ENCODE measurements around the gene TMEM237. TPM values are rescaled to one million over a fixed set of nuclear protein-coding genes. Genes with fewer than 3 reads are reported as not detected.

TMEM237 gene
- total RNA-seq, 1 experiment from 2014 or later = 62.0 TPM

- H3K4me1 ChIP-seq (replicated peaks) = peaks cover 1% of the 10 kb centered on the region
- no peaks in the 10 kb centered on the region for H3K9me3 ChIP-seq (replicated peaks)
- H3K36me3 ChIP-seq = no peaks in the 10 kb centered on the region
Measured at GRCh38 chr2:201660293-201660895, 17.1 kb upstream of the TMEM237 start.

GRCh38 chr2:201656740-201657139 lies 13.4 kb upstream of the TMEM237 start:
- no peaks in the 10 kb centered on the region for H3K36me3 ChIP-seq
- peaks cover 30% of the 10 kb centered on the region for H3K4me1 ChIP-seq (replicated peaks)
- H3K9me3 ChIP-seq (replicated peaks) = no peaks in the 10 kb centered on the region
- H3K27me3 ChIP-seq (replicated peaks) = no peaks in the 10 kb centered on the region
- no peak overlapping the region for H3K4me3 ChIP-seq
- H3K27ac ChIP-seq = no peak overlapping the region
- no peak for DNase-seq (ENCODE audit: low read depth in 1 of 2, low spot score in 2 of 2)

More at GRCh38 chr2:201660293-201660895, 17.1 kb upstream of the TMEM237 start:
- no peak for DNase-seq (ENCODE audit: low read depth in 1 of 2, low spot score in 2 of 2)
- H3K27ac ChIP-seq = no peak overlapping the region
- H3K4me3 ChIP-seq = no peak overlapping the region
- no peaks in the 10 kb centered on the region for H3K27me3 ChIP-seq (replicated peaks)

- Histone ChIP-seq H3K27ac (no peak overlapping the region), H3K4me1 (replicated peaks) (peaks cover 30% of the 10 kb centered on the region)
- no peak for DNase-seq (ENCODE audit: low read depth in 1 of 2, low spot score in 2 of 2)
Measured at GRCh38 chr2:201656102-201656501, 12.8 kb upstream of the TMEM237 start.

GRCh38 chr2:201654616-201655384 lies 11.5 kb upstream of the TMEM237 start:
- DNase-seq (ENCODE audit: low read depth in 1 of 2, low spot score in 2 of 2) = peak in 1 of 2 experiments; percentile 41
- H3K4me3 ChIP-seq = no peak overlapping the region
- H3K36me3 ChIP-seq = no peaks in the 10 kb centered on the region
- peak overlapping the region; percentile 69 for H3K27ac ChIP-seq
- H3K9me3 ChIP-seq (replicated peaks) = no peaks in the 10 kb centered on the region
- H3K27me3 ChIP-seq (replicated peaks) = no peaks in the 10 kb centered on the region
- H3K4me1 ChIP-seq (replicated peaks) = peaks cover 30% of the 10 kb centered on the region

More at GRCh38 chr2:201656102-201656501, 12.8 kb upstream of the TMEM237 start:
- Histone ChIP-seq H3K36me3 (no peaks in the 10 kb centered on the region), H3K9me3 (replicated peaks) (no peaks in the 10 kb centered on the region), H3K4me3 (no peak overlapping the region), H3K27me3 (replicated peaks) (no peaks in the 10 kb centered on the region)

GRCh38 chr2:201653221-201653620 lies 9.9 kb upstream of the TMEM237 start:
- DNase-seq (ENCODE audit: low read depth in 1 of 2, low spot score in 2 of 2) = no peak
- H3K27me3 ChIP-seq (replicated peaks) = no peaks in the 10 kb centered on the region
- no peak overlapping the region for H3K4me3 ChIP-seq
- H3K4me1 ChIP-seq (replicated peaks) = peaks cover 31% of the 10 kb centered on the region
- H3K9me3 ChIP-seq (replicated peaks) = no peaks in the 10 kb centered on the region
- no peaks in the 10 kb centered on the region for H3K36me3 ChIP-seq
- no peak overlapping the region; the same call in 1 of the 2 replicates for H3K27ac ChIP-seq

- no peak for DNase-seq (ENCODE audit: low read depth in 1 of 2, low spot score in 2 of 2)
- Histone ChIP-seq H3K4me3 (no peak overlapping the region), H3K27me3 (replicated peaks) (no peaks in the 10 kb centered on the region), H3K4me1 (replicated peaks) (peaks cover 28% of the 10 kb centered on the region), H3K9me3 (replicated peaks) (no peaks in the 10 kb centered on the region), H3K27ac (no peak overlapping the region), H3K36me3 (no peaks in the 10 kb centered on the region)
Measured at GRCh38 chr2:201649442-201649841, 6.1 kb upstream of the TMEM237 start.

GRCh38 chr2:201647431-201647830 lies 4.1 kb upstream of the TMEM237 start:
- Histone ChIP-seq H3K27me3 (replicated peaks) (no peaks in the 10 kb centered on the region), H3K9me3 (replicated peaks) (no peaks in the 10 kb centered on the region), H3K36me3 (peaks cover 5% of the 10 kb centered on the region; the same call in 1 of the 2 replicates), H3K27ac (peak overlapping the region; percentile 42; the same call in 1 of the 2 replicates), H3K4me1 (replicated peaks) (peaks cover 23% of the 10 kb centered on the region), H3K4me3 (no peak overlapping the region)
- no peak for DNase-seq (ENCODE audit: low read depth in 1 of 2, low spot score in 2 of 2)

- Histone ChIP-seq H3K36me3 (peaks cover 7% of the 10 kb centered on the region; the same call in 1 of the 2 replicates), H3K9me3 (replicated peaks) (no peaks in the 10 kb centered on the region), H3K27me3 (replicated peaks) (no peaks in the 10 kb centered on the region), H3K27ac (peak overlapping the region; percentile 82), H3K4me1 (replicated peaks) (peaks cover 18% of the 10 kb centered on the region), H3K4me3 (no peak overlapping the region)
- peak in 1 of 2 experiments; percentile 16 for DNase-seq (ENCODE audit: low read depth in 1 of 2, low spot score in 2 of 2)
Measured at GRCh38 chr2:201644001-201644400, 698 bp upstream of the TMEM237 start.

- no peaks in the 10 kb centered on the region for H3K9me3 ChIP-seq (replicated peaks)
- peaks cover 13% of the 10 kb centered on the region for H3K4me1 ChIP-seq (replicated peaks)
- H3K27ac ChIP-seq = peak overlapping the region; percentile 82
- H3K36me3 ChIP-seq = peaks cover 16% of the 10 kb centered on the region
- peak; percentile 86 for DNase-seq (ENCODE audit: low read depth in 1 of 2, low spot score in 2 of 2)
- no peaks in the 10 kb centered on the region for H3K27me3 ChIP-seq (replicated peaks)
- H3K4me3 ChIP-seq = peak overlapping the region; percentile 76
Measured at GRCh38 chr2:201642579-201643215, 606 bp downstream of the TMEM237 start.

GRCh38 chr2:201642086-201642578 lies 1.2 kb downstream of the TMEM237 start:
- Histone ChIP-seq H3K27me3 (replicated peaks) (no peaks in the 10 kb centered on the region), H3K9me3 (replicated peaks) (no peaks in the 10 kb centered on the region), H3K4me3 (peak overlapping the region; percentile 76), H3K36me3 (peaks cover 17% of the 10 kb centered on the region), H3K27ac (peak overlapping the region; percentile 82), H3K4me1 (replicated peaks) (peaks cover 9% of the 10 kb centered on the region)
- DNase-seq (ENCODE audit: low read depth in 1 of 2, low spot score in 2 of 2) = no peak

- Histone ChIP-seq H3K9me3 (replicated peaks) (no peaks in the 10 kb centered on the region), H3K27ac (no peak overlapping the region), H3K36me3 (peaks cover 44% of the 10 kb centered on the region), H3K4me1 (replicated peaks) (peaks cover 9% of the 10 kb centered on the region), H3K4me3 (no peak overlapping the region), H3K27me3 (replicated peaks) (no peaks in the 10 kb centered on the region)
- DNase-seq (ENCODE audit: low read depth in 1 of 2, low spot score in 2 of 2) = no peak
Measured at GRCh38 chr2:201639205-201639604, 4.1 kb downstream of the TMEM237 start.

- H3K36me3 ChIP-seq = peaks cover 53% of the 10 kb centered on the region
- no peak for DNase-seq (ENCODE audit: low read depth in 1 of 2, low spot score in 2 of 2)
Measured at GRCh38 chr2:201638326-201638725, 5.0 kb downstream of the TMEM237 start.

GRCh38 chr2:201633661-201634249 lies 9.5 kb downstream of the TMEM237 start:
- H3K36me3 ChIP-seq = peaks cover 85% of the 10 kb centered on the region
- no peaks in the 10 kb centered on the region for H3K27me3 ChIP-seq (replicated peaks)
- no peak for DNase-seq (ENCODE audit: low read depth in 1 of 2, low spot score in 2 of 2)
- no peak overlapping the region for H3K27ac ChIP-seq
- H3K4me1 ChIP-seq (replicated peaks) = no peaks in the 10 kb centered on the region
- no peak overlapping the region for H3K4me3 ChIP-seq
- H3K9me3 ChIP-seq (replicated peaks) = no peaks in the 10 kb centered on the region

More at GRCh38 chr2:201638326-201638725, 5.0 kb downstream of the TMEM237 start:
- H3K4me3 ChIP-seq = no peak overlapping the region
- no peaks in the 10 kb centered on the region for H3K27me3 ChIP-seq (replicated peaks)
- H3K9me3 ChIP-seq (replicated peaks) = no peaks in the 10 kb centered on the region
- peaks cover under 1% of the 10 kb centered on the region; the same call in 1 of the 2 replicates for H3K4me1 ChIP-seq (replicated peaks)
- H3K27ac ChIP-seq = no peak overlapping the region

All from SJSA1 (cell line).